Activated naive CD8-positive, alpha-beta T cell treated with anti-CD3 and anti-CD28 coated beads, Interleukin-2, amount 50 U/mL, for 16 hours (primary cell): ENCODE results near the gene LINGO3.
"Not testable (repeated sequence)": the region's sequence is repeated elsewhere in the genome, so short reads cannot be mapped to it uniquely, and the experiment has no call there.

Experiments
- DNase-seq: peaks from one replicate; pipeline ENCODE4 v3.0.0-alpha.2; 2020; ENCODE audit warnings: low read depth, low spot score

The LINGO3 gene, protein sequence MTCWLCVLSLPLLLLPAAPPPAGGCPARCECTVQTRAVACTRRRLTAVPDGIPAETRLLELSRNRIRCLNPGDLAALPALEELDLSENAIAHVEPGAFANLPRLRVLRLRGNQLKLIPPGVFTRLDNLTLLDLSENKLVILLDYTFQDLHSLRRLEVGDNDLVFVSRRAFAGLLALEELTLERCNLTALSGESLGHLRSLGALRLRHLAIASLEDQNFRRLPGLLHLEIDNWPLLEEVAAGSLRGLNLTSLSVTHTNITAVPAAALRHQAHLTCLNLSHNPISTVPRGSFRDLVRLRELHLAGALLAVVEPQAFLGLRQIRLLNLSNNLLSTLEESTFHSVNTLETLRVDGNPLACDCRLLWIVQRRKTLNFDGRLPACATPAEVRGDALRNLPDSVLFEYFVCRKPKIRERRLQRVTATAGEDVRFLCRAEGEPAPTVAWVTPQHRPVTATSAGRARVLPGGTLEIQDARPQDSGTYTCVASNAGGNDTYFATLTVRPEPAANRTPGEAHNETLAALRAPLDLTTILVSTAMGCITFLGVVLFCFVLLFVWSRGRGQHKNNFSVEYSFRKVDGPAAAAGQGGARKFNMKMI

DNA sequence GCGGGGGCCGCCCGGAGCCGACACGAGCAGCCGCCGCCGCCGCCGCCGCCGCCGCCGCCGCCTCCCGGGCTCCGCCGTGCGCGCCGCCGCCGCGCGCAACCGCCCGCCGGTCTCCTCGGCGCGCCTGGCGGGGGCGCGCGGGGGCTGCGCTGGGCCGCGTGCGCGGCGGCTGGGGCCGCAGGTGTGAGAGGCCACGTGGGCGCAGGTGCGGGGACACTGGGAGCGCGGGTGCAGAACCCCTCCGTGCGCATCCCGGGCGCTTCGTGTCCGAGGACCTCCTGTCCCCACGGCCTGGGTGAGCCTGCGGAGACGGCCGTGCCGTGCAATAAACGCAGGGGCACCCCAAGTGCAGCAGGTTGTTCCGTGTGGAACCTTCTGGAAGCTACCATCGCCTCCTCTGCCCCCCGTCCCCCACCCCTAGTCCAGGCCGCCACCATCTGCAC, at the start of gene LINGO3:
Gene LINGO3 (minus strand): TSS at position 41 of the 443 bp plus-strand sequence. CDS start 16,378 bp downstream, outside the sequence.
- no peak for DNase-seq

DNA sequence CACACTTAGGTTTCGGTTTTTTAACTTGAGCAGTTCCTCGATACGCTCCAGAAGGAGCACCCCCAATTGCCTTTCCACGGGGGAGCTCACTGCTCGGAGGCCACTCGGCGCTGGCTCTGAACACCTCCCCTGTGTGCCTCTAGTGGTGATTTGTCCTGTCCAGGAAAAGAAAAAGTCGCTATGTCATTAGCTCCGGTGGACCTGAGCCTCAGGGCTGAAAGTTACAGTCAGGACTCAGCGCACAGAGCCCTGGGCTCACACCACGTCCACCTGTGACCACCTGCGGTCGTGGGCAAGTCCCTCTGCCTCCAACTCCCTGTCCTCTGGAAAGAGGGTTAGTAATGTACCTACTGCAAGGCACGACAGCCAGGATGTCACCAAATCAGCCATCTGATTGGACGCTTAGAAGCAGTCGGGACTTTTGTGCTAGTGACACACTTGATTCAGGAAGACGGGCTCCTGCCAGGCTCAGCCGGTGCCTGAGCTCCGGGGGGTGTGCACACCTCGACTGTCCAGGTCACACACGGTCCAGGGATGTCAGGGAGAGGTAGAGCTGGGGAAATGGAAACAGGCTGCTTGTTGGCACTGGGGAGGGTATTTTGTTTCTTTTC, 48.2 kb upstream of the LINGO3 start:
- DNase-seq = no peak

DNA sequence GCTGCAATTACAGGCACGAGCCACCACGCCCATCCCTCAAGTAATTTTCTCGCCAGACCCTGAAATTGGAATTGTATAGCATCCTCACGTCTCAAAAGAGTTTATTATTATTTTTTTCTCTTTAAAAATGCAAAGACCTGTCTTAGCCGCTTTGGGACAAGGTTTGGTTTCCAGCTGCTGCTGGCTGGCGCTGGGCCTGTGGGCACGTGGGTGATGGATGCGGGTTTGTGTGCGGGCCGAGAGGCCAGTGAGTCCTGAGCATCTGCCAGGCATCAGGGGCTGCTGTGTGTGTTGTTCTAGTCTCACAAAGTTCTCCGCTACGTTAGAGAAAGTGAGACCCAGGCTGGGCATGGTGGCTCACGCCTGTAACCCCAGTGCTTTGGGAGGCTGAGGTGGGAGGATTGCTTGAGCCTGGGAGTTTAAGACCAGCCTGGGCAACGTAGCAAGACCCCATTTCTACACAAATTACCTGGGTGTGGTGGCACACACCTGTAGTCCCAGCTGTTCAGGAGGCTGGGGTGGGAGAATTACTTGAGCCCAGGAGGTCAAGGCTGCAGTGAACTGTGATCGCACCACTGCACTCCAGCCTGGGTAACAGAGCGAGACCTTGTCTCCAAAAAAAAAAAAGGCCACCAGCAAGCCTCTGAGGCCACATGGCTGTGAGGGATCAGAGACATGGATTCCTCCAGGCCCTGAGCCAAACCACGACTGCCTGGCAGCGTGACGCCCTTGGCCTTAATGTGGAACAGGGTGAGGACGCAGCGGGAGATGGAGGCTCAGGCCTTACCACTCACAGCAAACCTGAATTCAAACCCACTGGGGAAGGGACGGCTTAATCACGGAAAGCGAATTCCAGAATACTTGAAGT, 47.4 kb upstream of the LINGO3 start:
- no peak for DNase-seq

DNA sequence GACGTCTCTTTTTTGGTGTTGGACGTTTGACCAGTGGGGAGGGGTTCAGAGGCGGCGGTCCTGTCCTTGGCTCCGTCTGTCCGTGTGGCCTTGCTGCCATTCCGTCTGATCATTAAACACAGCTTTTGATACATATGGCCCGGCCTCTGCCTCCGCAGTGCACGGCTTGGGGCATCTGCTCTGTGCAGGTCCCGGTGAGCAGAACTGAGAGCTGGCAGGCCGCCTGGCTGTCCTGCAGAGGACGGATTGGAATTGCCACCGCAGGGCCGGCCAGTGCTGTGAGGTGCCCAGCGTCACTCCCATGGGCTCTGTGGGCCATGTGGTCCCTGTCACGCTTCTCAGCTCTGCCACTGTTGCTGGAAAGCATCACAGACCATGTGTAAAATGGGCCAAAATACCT, 46.7 kb upstream of the LINGO3 start:
- no peak for DNase-seq

DNA sequence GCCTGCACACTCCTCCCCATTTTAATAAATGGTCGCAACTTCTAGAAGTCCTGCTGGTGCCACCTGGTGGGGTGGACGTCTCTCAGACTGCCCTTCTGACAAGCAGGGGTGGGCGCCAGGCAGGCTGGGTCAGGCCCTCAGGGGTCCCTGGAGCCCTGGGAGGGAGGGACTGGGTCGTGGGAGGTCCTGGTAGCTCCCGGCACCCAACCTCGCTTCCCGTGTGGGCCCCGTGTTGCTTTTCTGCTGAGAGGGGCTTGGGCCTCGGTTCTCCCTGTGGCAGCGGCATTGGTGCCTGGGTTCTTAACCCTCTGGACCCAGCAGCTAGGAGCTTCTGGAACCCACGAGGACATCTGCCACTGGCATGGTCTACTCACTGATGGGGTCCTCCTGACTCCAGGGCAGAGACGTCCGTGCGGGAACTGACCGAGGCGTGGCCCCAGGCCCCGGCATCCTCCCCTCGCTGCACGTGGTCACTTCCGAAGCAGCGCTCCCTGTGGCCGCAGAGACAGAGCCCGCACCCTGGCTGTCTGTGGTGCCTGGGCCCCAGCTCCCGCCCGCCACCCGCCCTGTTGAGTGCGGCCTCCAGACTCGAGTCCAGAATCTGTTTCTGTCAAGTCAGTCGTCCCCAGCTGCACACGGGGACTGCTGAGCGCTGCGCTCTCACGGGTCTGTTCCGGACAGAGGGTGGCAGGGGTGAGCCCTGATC, 46.1 kb upstream of the LINGO3 start:
- DNase-seq = no peak

DNA sequence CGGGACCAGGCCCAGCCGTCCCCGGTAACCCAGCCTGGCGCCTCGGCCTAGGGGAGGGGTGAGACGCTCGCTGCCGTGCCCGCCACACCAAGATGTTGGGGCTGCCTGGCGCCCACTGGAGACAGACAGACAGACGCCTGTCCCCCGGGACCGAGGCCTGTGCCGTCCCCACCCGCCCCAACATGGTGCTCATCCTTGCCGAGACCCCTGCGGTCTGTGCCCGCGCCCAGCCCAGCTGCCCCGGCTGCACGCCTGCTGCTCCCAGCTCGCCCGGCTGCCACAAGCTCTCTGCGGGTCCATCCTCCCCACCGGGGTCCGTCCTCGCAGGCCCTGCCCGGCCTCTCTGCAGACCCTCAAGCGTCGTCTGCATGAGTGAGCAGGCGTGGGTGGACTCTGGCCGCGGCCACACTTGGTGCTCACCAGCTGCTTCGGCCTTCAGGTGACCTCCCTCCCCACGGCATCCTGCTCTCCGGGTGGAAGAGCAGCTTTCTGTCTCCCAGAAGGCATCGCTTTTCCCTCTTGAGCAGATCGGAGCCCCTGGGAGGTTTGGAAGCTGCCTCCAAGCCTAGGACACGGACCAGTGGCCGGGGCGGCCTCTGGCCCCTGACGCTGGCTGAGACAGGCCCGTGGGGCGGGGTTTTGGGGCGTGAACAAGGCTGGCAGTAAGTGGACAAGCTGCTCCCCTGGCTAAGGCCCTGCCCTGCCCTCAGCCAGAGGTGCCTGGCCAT, 45.4 kb upstream of the LINGO3 start:
- no peak for DNase-seq

DNA sequence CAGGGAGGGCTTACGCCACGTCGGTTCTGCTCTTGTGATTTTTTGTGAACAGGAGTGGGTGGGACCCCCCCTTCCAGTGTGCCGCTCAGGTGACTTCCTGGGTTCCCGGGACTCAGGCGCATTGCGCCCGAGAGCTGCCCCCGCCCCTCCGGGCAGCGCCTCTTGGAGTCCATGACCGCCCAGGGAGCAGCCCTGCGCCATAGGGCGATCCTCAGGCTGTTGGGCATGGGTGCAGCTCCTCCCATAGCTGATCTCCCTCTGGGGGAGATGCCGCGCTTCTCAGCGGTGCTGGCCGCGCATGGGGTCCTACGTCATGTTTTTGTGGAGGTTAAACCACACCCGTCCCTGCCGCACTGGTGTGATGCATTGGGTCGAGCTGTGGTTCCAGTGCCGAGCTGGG, 44.2 kb upstream of the LINGO3 start:
- DNase-seq = no peak

DNA sequence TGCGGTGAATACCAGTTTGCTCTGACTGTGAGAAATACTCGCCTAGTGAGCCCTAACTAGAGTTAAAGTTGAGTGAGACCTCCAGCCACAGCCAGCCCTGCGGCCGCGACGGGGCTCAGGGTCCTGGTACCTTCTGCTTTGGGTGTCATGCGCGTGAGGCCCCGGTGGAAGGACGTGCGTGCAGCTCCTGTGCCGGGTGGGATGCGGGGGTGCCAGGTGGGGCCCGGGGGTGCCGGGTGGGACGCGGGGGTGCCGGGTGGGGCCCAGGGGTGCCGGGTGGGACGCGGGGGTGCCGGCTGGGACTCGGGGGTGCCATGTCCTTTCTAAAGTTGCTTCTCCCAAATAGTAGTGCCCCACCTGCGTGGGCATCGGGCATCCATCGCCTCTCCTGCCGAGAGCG, 43.6 kb upstream of the LINGO3 start:
- DNase-seq = no peak

DNA sequence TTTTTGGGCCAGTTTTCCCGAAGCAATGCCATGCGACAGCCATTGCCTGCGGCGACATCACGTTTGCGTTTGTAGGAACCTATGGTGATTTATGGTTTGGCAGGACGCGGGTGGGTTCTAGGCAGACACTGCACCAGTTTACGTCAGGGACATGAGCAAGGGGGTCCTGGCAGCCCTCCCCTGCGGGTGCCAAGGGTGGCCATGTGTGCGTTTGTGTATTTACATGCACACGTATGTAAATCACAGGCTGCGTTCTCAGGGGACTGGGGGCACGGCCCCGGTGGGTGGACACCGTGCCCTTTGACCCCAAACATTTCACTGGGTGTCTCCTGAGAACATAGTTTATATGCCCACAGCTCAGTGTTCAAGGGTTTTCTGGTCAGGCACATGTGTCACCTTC, 42.7 kb upstream of the LINGO3 start:
- no peak for DNase-seq

DNA sequence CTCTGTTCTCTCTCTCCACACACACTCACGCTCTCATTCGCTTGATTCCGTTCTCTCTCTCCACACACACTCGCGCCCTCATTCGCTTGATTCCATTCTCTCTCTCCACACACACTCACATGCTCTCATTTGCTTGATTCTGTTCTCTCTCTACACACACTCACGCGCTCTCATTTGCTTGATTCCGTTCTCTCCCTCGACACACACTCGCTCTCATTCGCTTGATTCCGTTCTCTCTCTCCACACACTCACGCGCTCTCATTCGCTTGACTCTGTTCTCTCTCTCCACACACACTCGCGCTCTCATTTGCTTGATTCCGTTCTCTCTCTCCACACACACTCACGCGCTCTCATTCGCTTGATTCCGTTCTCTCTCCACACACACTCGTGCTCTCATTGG, 41.9 kb upstream of the LINGO3 start:
- DNase-seq = not testable (repeated sequence)

DNA sequence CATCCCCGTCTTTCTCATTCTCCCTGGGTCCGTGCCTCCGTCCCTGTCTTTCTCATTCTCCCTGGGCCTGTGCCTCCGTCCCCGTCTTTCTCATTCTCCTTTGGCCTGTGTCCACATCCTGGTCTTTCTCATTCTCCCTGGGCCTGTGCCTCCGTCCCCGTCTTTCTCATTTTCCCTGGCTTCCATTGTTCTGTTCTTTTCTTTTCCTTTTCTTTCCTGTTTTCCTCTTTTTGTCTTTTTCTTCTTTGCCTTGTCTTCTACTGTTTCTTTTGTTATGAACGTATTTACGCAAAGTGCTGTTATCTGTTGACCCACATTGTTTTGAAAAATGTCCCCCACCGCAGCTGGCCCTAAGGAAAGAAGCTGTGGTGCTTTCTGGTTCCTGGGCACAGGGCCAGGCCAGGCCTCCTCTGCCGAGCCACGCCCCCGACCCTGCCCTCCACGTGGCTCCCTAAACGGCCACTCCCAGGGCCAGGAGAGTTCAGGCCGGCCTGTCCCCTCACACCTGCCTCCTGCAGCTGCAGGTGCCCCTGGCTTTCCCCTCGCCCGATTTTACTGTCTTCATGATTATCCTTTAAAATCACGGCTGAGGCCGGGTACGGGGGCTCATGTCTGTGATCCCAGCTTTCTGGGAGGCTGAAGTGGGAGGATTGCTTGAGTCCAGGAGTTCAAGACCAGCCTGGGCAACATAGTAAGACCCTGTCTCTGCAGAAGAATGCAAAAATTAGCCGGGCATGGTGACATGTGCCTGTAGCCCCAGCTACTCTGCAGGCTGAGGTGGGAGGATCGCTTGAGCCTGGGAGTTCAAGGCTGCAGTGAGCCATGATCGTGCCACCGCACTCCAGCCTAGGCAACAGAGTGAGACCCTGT, 38.1 kb upstream of the LINGO3 start:
- no peak for DNase-seq

DNA sequence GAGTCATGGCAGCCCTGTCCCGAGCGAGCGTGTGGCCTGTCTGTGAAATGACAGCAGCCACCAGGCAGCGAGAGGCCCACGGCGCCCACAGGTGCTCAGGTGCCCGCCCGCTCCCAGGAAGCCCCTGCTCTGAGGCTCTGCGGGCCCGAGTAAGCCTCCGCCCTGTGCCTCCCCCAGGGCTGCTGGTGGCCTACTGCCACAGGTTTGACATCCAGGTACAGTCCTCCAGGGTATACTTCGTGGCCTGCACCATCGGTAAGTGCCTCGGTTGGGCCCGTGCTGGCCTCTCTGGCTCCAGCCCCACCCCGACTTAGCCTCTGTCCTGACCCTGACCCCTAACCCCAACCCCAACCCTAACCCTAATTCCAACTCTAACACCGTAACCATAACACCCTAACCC, 37.1 kb upstream of the LINGO3 start:
- no peak for DNase-seq

DNA sequence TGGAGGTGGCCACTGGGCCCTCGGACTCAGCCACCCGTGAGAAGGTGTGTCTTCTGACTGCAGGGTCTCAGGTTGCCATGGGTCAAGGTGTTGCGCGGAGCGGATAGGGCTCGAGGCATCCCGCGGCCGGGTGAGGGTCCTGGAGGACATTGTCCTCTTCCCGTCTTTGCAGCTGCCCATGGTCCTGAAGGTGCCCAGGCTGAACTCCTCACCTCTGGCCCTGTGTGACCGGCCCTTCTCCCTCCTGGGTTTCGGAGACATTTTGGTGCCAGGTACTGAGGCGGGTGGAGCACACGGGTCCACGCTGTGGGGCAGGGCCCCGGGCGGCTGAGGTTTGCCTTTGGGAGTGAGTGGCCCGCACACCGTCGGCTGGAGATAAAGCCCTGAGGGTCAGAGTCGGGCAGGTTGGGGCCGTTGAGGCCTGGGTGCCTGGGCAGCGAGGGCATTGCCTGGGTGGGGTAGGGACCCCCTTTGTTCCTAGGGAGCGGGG, 36.5 kb upstream of the LINGO3 start:
- DNase-seq = no peak

DNA sequence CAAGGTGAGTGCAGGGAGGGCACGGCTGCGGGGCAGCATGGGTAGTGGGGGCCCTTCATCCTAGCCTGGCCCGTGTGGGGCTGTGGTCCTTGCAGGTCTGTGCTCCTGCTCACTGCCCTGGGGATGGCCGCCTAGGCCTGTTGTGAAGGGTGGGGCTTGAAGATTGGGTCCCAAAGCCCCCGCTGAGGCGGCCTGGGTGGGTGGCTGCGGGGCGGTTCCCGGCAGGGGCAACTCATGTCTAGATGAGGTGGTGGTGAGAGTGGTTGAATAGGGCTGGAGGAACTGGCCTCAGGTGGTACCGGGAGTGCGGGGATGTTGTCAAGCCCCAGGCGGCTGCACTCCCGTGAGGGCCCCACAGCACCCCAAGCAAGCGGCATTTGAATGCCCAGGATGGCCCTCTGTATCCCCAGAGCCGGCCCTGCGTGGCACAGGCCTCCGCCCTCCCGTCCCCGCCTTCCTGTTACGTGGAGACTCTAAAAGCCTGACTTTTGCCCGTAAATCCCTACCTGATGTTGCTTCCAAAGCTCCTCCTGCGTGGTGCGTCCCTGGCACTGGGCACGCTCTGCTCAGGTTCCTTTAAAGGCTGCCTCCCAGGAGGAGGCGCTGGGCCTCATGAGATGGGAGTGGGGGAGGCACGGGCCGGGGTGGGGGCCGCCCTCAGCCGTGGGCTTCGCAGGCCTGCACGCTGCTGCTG, 35.5 kb upstream of the LINGO3 start:
- no peak for DNase-seq

DNA sequence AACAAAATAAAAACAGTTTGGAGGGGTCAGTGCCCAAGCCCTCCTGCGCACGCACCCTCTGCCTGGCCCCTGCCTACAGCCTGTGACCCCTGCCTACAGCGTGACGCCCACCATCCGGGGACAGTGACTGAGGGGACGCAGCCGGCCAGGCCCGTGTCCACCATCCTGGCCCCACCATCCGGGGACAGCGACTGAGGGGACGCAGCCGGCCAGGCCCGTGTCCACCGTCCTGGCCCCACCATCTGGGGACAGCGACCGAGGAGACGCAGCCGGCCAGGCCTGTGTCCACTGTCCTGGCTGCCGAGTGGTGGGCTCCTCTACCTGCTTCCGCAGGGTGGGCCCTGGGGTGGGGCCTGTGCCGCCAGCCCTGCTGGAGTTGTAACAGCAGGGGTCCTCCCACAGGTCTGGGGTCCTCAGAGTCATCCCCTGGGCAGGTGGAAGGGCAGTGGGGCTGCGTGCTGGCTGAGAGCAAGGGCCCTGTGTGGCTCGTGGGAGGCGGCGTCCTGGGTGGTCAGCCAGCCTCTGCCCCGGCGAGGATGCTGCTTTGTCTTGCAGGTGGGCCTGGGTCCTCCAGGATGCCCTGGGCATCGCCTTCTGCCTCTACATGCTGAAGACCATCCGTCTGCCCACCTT, 34.8 kb upstream of the LINGO3 start:
- DNase-seq = no peak

DNA sequence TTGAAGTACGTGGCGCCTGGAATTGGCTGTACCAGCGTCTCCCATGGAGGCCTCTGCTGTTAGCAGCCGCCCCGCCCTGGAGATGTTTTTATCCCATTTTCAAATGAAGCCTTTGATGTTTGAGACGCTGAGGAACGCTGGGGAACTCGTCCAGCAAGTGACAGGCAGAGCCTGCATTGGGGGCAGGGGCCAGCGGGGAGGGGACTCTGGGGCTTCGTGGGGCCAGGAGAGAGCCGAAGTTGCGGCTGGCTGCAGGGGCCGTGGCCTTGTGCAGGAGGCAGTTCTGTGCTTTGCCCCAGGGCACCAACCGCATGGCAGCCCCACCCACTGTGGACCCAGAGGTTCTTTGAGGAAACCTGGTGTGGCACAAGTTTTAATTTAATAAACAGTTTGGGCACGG, 34.0 kb upstream of the LINGO3 start:
- DNase-seq = no peak

DNA sequence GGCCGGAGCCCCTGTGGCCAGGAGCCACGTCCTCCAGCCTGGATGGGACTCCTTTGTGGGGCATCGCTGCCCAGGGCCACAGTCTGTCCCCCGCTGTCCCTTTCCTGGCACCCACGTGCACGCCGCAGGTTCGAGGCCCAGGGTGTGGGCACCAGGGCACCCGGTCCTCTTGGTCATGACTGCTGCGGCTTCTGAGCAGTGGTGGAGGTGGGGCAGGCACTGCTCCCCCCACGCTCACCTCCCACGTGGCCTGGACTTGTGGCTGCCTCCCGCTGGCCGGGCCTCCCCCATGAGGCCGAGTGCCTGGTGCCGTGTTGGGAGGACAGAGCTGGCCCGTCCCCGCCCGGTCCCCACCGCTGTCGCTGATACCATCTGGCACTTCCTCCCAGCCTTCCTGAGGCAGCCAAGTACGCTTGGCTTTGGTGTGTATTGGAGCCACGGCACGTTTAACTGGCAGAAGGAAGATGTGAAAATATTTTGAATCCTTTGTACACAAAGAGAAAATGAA, 33.3 kb upstream of the LINGO3 start:
- no peak for DNase-seq
